HG02884 (cell line): ENCODE data around the gene PLA1A.
"Not testable (repeated sequence)": the region's sequence is repeated elsewhere in the genome, so short reads cannot be mapped to it uniquely, and the experiment has no call there.

Experiments used
- ATAC-seq: cut with Tn5 transposase; IDR thresholded peaks from one replicate; pipeline ENCODE4 v1.9.1; 2021; ENCODE audit warnings: mild to moderate bottlenecking, moderate library complexity; ENCODE audit not compliant: unreplicated experiment

Gene PLA1A

GRCh38 chr3:119579366-119580066, 18.2 kb upstream of the PLA1A start, which contains the start of gene ADPRH:
Gene ADPRH, plus strand, starts transcription at chr3:119579492. Its CDS starts 2,678 bp downstream, at chr3:119582170.
- peak; percentile 55 for ATAC-seq

- peak; percentile 53 for ATAC-seq
These were observed 17.5 kb upstream of the PLA1A start for GRCh38 chr3:119580067-119580760.

- ATAC-seq: no peak
These were observed 15.5 kb upstream of the PLA1A start for GRCh38 chr3:119582178-119582577.

- no peak for ATAC-seq
These were observed 12.5 kb upstream of the PLA1A start for GRCh38 chr3:119585208-119585607.

GRCh38 chr3:119585856-119586570, 11.7 kb upstream of the PLA1A start:
- ATAC-seq: no peak

GRCh38 chr3:119586733-119587172, 10.9 kb upstream of the PLA1A start:
- no peak for ATAC-seq

GRCh38 chr3:119588112-119588511, 9.6 kb upstream of the PLA1A start:
- peak; percentile 50 for ATAC-seq

GRCh38 chr3:119589102-119589773, 8.4 kb upstream of the PLA1A start:
- no peak for ATAC-seq

GRCh38 chr3:119590706-119591105, 7.0 kb upstream of the PLA1A start:
- ATAC-seq: no peak

GRCh38 chr3:119592861-119593260, 4.8 kb upstream of the PLA1A start:
- no peak for ATAC-seq

- no peak for ATAC-seq
These were observed 3.6 kb upstream of the PLA1A start for GRCh38 chr3:119594066-119594465.

- ATAC-seq: not testable (repeated sequence)
These were observed 2.8 kb upstream of the PLA1A start for GRCh38 chr3:119594929-119595328.

GRCh38 chr3:119595639-119596334, 1.9 kb upstream of the PLA1A start:
- no peak for ATAC-seq

- no peak for ATAC-seq
These were observed 1.3 kb upstream of the PLA1A start for GRCh38 chr3:119596398-119596797.

- ATAC-seq: peak; percentile 49
These were observed 869 bp downstream of the PLA1A start for GRCh38 chr3:119598410-119599098.

- ATAC-seq: no peak
These were observed 2.0 kb downstream of the PLA1A start for GRCh38 chr3:119599558-119600174.

- ATAC-seq: peak; percentile 52
These were observed 3.0 kb downstream of the PLA1A start for GRCh38 chr3:119600732-119601131.

GRCh38 chr3:119601154-119601553, 3.5 kb downstream of the PLA1A start:
- no peak for ATAC-seq

- ATAC-seq: no peak
These were observed 5.0 kb downstream of the PLA1A start for GRCh38 chr3:119602676-119603075.
